Ovary (tissue), 3 donors: ENCODE data around the gene TAF8.

Experiments
- CTCF ChIP-seq, 3 donors: fragments of 450-650 bp in 2 of 3; fragments of 200-600 bp in 1 of 3; IDR thresholded peaks; one replicate each; pipeline versions ENCODE4 v1.5.1 to v1.8.0; 2016 to 2022; ENCODE audit warnings: antibody characterized with exemption in 3 of 3, mild to moderate bottlenecking in 1 of 3
- POLR2A ChIP-seq: fragments of 450-650 bp; IDR thresholded peaks from one replicate; pipeline ENCODE4 v1.6.1; 2017; ENCODE audit warnings: antibody characterized with exemption, mild to moderate bottlenecking, moderate library complexity
- donor health status: DM: no; HTN: no; CAD: no.

GRCh38 chr6:42038163-42038562, 12.2 kb upstream of the TAF8 start:
- TF ChIP-seq CTCF (IDR thresholded peaks at IDR 0.05) (no peak), POLR2A (no peak)
